ENCODE measurements around the gene PKP1. TPM values are rescaled to one million over a fixed set of nuclear protein-coding genes. Genes with fewer than 3 reads are reported as not detected.

The PKP1 gene
- total and polyA plus RNA-seq, 4 donors: 0.08 to 0.39 (median 0.21) TPM

GRCh38 chr1:201324306-201324705, 41.0 kb downstream of the PKP1 start:
- DNase-seq (peak; percentile 3 to 57), ATAC-seq (ENCODE audit: low FRiP score) (no peak)
- H3K27me3 ChIP-seq (ENCODE audit: control insufficient read depth in 1 of 2, insufficient read depth in 2 of 2, low read length in 1 of 2): no peaks in the 10 kb centered on the region
- WGBS, 2 donors: 96 to 97% methylated on average over 4 of the region's 4 CpGs
- H3K36me3 ChIP-seq (ENCODE audit: control insufficient read depth in 1 of 2, insufficient read depth in 2 of 2, low read length in 1 of 2): no peaks in the 10 kb centered on the region
- H3K4me1 ChIP-seq (ENCODE audit: control insufficient read depth in 1 of 2, insufficient read depth in 2 of 2, low read length in 2 of 2): no peaks in the 10 kb centered on the region
- intact Hi-C loops (cut with DNase I): no loop called here
- no peak overlapping the region for H3K27ac ChIP-seq (ENCODE audit: low read depth in 1 of 2, low read length in 2 of 2)
- H3K9me3 ChIP-seq (ENCODE audit: control insufficient read depth, low read length): no peaks in the 10 kb centered on the region
- H3K4me3 ChIP-seq (ENCODE audit: low read length in 2 of 2): no peak overlapping the region

- H3K27me3 ChIP-seq (ENCODE audit: control insufficient read depth in 1 of 2, insufficient read depth in 2 of 2, low read length in 1 of 2): no peaks in the 10 kb centered on the region
- H3K4me1 ChIP-seq (ENCODE audit: control insufficient read depth in 1 of 2, insufficient read depth in 2 of 2, low read length in 2 of 2): no peaks in the 10 kb centered on the region
- no peak overlapping the region for H3K27ac ChIP-seq (ENCODE audit: low read depth in 1 of 2, low read length in 2 of 2)
- no peak for ATAC-seq (ENCODE audit: low FRiP score)
- intact Hi-C loops (cut with DNase I): no loop called here
- DNase-seq: peak; percentile 26 to 56
- H3K4me3 ChIP-seq (ENCODE audit: low read length in 2 of 2): no peak overlapping the region
- no peaks in the 10 kb centered on the region for H3K36me3 ChIP-seq (ENCODE audit: control insufficient read depth in 1 of 2, insufficient read depth in 2 of 2, low read length in 1 of 2)
- no peaks in the 10 kb centered on the region for H3K9me3 ChIP-seq (ENCODE audit: control insufficient read depth, low read length)
- 77% methylated on average over 16 of the region's 16 CpGs for WGBS, 2 donors
Measured at GRCh38 chr1:201324821-201325677, 41.7 kb downstream of the PKP1 start.

GRCh38 chr1:201325678-201326060, 42.4 kb downstream of the PKP1 start:
- DNase-seq: peak in 1 of 2 donors; percentile 14
- H3K9me3 ChIP-seq (ENCODE audit: control insufficient read depth, low read length): no peaks in the 10 kb centered on the region
- intact Hi-C loops (cut with DNase I): no loop called here

GRCh38 chr1:201326710-201327109, 43.4 kb downstream of the PKP1 start:
- ATAC-seq (ENCODE audit: low FRiP score): no peak
- no peaks in the 10 kb centered on the region for H3K36me3 ChIP-seq (ENCODE audit: control insufficient read depth in 1 of 2, insufficient read depth in 2 of 2, low read length in 1 of 2)
- peak in 1 of 2 donors; percentile 35 for DNase-seq
- H3K27me3 ChIP-seq (ENCODE audit: control insufficient read depth in 1 of 2, insufficient read depth in 2 of 2, low read length in 1 of 2): no peaks in the 10 kb centered on the region
- no peak overlapping the region for H3K27ac ChIP-seq (ENCODE audit: low read depth in 1 of 2, low read length in 2 of 2)
- no peak overlapping the region for H3K4me3 ChIP-seq (ENCODE audit: low read length in 2 of 2)
- 68 to 93% methylated on average over 4 of the region's 4 CpGs for WGBS, 2 donors
- no peaks in the 10 kb centered on the region for H3K4me1 ChIP-seq (ENCODE audit: control insufficient read depth in 1 of 2, insufficient read depth in 2 of 2, low read length in 2 of 2)
- H3K9me3 ChIP-seq (ENCODE audit: control insufficient read depth, low read length): no peaks in the 10 kb centered on the region
- intact Hi-C loops (cut with DNase I): no loop called here

More at GRCh38 chr1:201325678-201326060, 42.4 kb downstream of the PKP1 start:
- Histone ChIP-seq H3K27me3 (ENCODE audit: control insufficient read depth in 1 of 2, insufficient read depth in 2 of 2, low read length in 1 of 2) (no peaks in the 10 kb centered on the region), H3K36me3 (ENCODE audit: control insufficient read depth in 1 of 2, insufficient read depth in 2 of 2, low read length in 1 of 2) (no peaks in the 10 kb centered on the region), H3K27ac (ENCODE audit: low read depth in 1 of 2, low read length in 2 of 2) (no peak overlapping the region), H3K4me1 (ENCODE audit: control insufficient read depth in 1 of 2, insufficient read depth in 2 of 2, low read length in 2 of 2) (no peaks in the 10 kb centered on the region), H3K4me3 (ENCODE audit: low read length in 2 of 2) (no peak overlapping the region)
- no peak for ATAC-seq (ENCODE audit: low FRiP score)
- 93 to 95% methylated on average over 8 of the region's 8 CpGs for WGBS, 2 donors

GRCh38 chr1:201327687-201328240, 44.5 kb downstream of the PKP1 start:
- Histone ChIP-seq H3K27ac (ENCODE audit: low read depth in 1 of 2, low read length in 2 of 2) (no peak overlapping the region), H3K4me1 (ENCODE audit: control insufficient read depth in 1 of 2, insufficient read depth in 2 of 2, low read length in 2 of 2) (no peaks in the 10 kb centered on the region), H3K36me3 (ENCODE audit: control insufficient read depth in 1 of 2, insufficient read depth in 2 of 2, low read length in 1 of 2) (no peaks in the 10 kb centered on the region), H3K27me3 (ENCODE audit: control insufficient read depth in 1 of 2, insufficient read depth in 2 of 2, low read length in 1 of 2) (no peaks in the 10 kb centered on the region), H3K9me3 (ENCODE audit: control insufficient read depth, low read length) (no peaks in the 10 kb centered on the region), H3K4me3 (ENCODE audit: low read length in 2 of 2) (no peak overlapping the region)
- 90 to 93% methylated on average over 7 of the region's 7 CpGs for WGBS, 2 donors
- ATAC-seq (ENCODE audit: low FRiP score) (no peak), DNase-seq (peak; percentile 25 to 27)
- intact Hi-C loops (cut with DNase I): no loop called here

GRCh38 chr1:201328576-201328975, 45.3 kb downstream of the PKP1 start:
- intact Hi-C loops (cut with DNase I): no loop called here
- peak; percentile 7 to 43 for DNase-seq
- no peaks in the 10 kb centered on the region for H3K36me3 ChIP-seq (ENCODE audit: control insufficient read depth in 1 of 2, insufficient read depth in 2 of 2, low read length in 1 of 2)

GRCh38 chr1:201329286-201329685, 46.0 kb downstream of the PKP1 start:
- H3K4me1 ChIP-seq (ENCODE audit: control insufficient read depth in 1 of 2, insufficient read depth in 2 of 2, low read length in 2 of 2): no peaks in the 10 kb centered on the region
- no peak overlapping the region for H3K4me3 ChIP-seq (ENCODE audit: low read length in 2 of 2)
- 19 to 24% methylated on average over 2 of the region's 2 CpGs for WGBS, 2 donors
- H3K27me3 ChIP-seq (ENCODE audit: control insufficient read depth in 1 of 2, insufficient read depth in 2 of 2, low read length in 1 of 2): no peaks in the 10 kb centered on the region
- ATAC-seq (ENCODE audit: low FRiP score) (no peak), DNase-seq (peak; percentile 36 to 51)
- no peak overlapping the region for H3K27ac ChIP-seq (ENCODE audit: low read depth in 1 of 2, low read length in 2 of 2)
- H3K36me3 ChIP-seq (ENCODE audit: control insufficient read depth in 1 of 2, insufficient read depth in 2 of 2, low read length in 1 of 2): no peaks in the 10 kb centered on the region
- no peaks in the 10 kb centered on the region for H3K9me3 ChIP-seq (ENCODE audit: control insufficient read depth, low read length)
- intact Hi-C loops (cut with DNase I): no loop called here

More at GRCh38 chr1:201328576-201328975, 45.3 kb downstream of the PKP1 start:
- Histone ChIP-seq H3K27me3 (ENCODE audit: control insufficient read depth in 1 of 2, insufficient read depth in 2 of 2, low read length in 1 of 2) (no peaks in the 10 kb centered on the region), H3K9me3 (ENCODE audit: control insufficient read depth, low read length) (no peaks in the 10 kb centered on the region), H3K27ac (ENCODE audit: low read depth in 1 of 2, low read length in 2 of 2) (no peak overlapping the region), H3K4me1 (ENCODE audit: control insufficient read depth in 1 of 2, insufficient read depth in 2 of 2, low read length in 2 of 2) (no peaks in the 10 kb centered on the region), H3K4me3 (ENCODE audit: low read length in 2 of 2) (no peak overlapping the region)
- no peak for ATAC-seq (ENCODE audit: low FRiP score)
- 72 to 75% methylated on average over 4 of the region's 4 CpGs for WGBS, 2 donors

- no peak for ATAC-seq (ENCODE audit: low FRiP score)
- Histone ChIP-seq H3K9me3 (ENCODE audit: control insufficient read depth, low read length) (no peaks in the 10 kb centered on the region), H3K4me1 (ENCODE audit: control insufficient read depth in 1 of 2, insufficient read depth in 2 of 2, low read length in 2 of 2) (no peaks in the 10 kb centered on the region), H3K27ac (ENCODE audit: low read depth in 1 of 2, low read length in 2 of 2) (no peak overlapping the region), H3K4me3 (ENCODE audit: low read length in 2 of 2) (no peak overlapping the region), H3K36me3 (ENCODE audit: control insufficient read depth in 1 of 2, insufficient read depth in 2 of 2, low read length in 1 of 2) (no peaks in the 10 kb centered on the region), H3K27me3 (ENCODE audit: control insufficient read depth in 1 of 2, insufficient read depth in 2 of 2, low read length in 1 of 2) (no peaks in the 10 kb centered on the region)
- peak; percentile 2 to 37 for DNase-seq
- WGBS, 2 donors: 71 to 81% methylated on average over 4 of the region's 4 CpGs
- intact Hi-C loops (cut with DNase I): no loop called here
Measured at GRCh38 chr1:201329801-201330200, 46.5 kb downstream of the PKP1 start.

GRCh38 chr1:201330541-201330940, 47.2 kb downstream of the PKP1 start:
- DNase-seq (peak; percentile 7 to 35), ATAC-seq (ENCODE audit: low FRiP score) (no peak)
- WGBS, 2 donors: 96 to 97% methylated on average over 2 of the region's 2 CpGs
- Histone ChIP-seq H3K36me3 (ENCODE audit: control insufficient read depth in 1 of 2, insufficient read depth in 2 of 2, low read length in 1 of 2) (no peaks in the 10 kb centered on the region), H3K9me3 (ENCODE audit: control insufficient read depth, low read length) (no peaks in the 10 kb centered on the region), H3K27me3 (ENCODE audit: control insufficient read depth in 1 of 2, insufficient read depth in 2 of 2, low read length in 1 of 2) (no peaks in the 10 kb centered on the region), H3K27ac (ENCODE audit: low read depth in 1 of 2, low read length in 2 of 2) (no peak overlapping the region), H3K4me1 (ENCODE audit: control insufficient read depth in 1 of 2, insufficient read depth in 2 of 2, low read length in 2 of 2) (no peaks in the 10 kb centered on the region), H3K4me3 (ENCODE audit: low read length in 2 of 2) (no peak overlapping the region)
- intact Hi-C loops (cut with DNase I): no loop called here
